CD4-positive, alpha-beta T cell (primary cell): ENCODE data around the gene DLX5. TPM values are rescaled to one million over a fixed set of nuclear protein-coding genes. Genes with fewer than 3 reads are reported as not detected.

Experiments
- ATAC-seq: fragments of 200-7000 bp; cut with Tn5 transposase; one replicate; pipeline ENCODE4 v1.10.0; 2022; ENCODE audit warnings: mild to moderate bottlenecking; ENCODE audit not compliant: poor library complexity
- CTCF ChIA-PET: fragments of 350-600 bp; sonication (Branson Sonifier 250); formaldehyde crosslinking; loops from one replicate; lab custom pipeline; 2021; ENCODE audit warnings: antibody characterized with exemption, inconsistent platforms; lab: Charles Lee
- POLR2A ChIA-PET: fragments of 350-600 bp; sonication (Branson Sonifier 250); formaldehyde crosslinking; loops from one replicate; lab custom pipeline; 2021; ENCODE audit warnings: antibody characterized with exemption, inconsistent platforms; lab: Charles Lee
- DNase-seq, 14 experiments: peaks; one replicate each; pipeline ENCODE4 v3.0.0-alpha.2; 2013 to 2020; ENCODE audit warnings: mixed read lengths in 2 of 14
- H3K27ac ChIP-seq, 2 donors: one replicate each; pipeline versions ENCODE4 v1.5.1 to v1.7.0; 2013; ENCODE audit warnings: low read length in 2 of 2, low read depth in 1 of 2, mild to moderate bottlenecking in 1 of 2
- H3K27me3 ChIP-seq, 2 experiments: 1 replicate in 1 of 2; 2 replicates in 1 of 2; pipeline versions ENCODE4 v1.6.1 to v1.7.0; 2013; ENCODE audit warnings: low read length in 2 of 2, control low read depth in 1 of 2, mild to moderate bottlenecking in 1 of 2, moderate library complexity in 1 of 2; ENCODE audit not compliant: insufficient read depth in 2 of 2, control insufficient read depth in 1 of 2
- H3K36me3 ChIP-seq: one replicate; pipeline ENCODE4 v1.6.1; 2013; ENCODE audit warnings: low read length, control low read depth; ENCODE audit not compliant: insufficient read depth
- H3K4me1 ChIP-seq: one replicate; pipeline ENCODE4 v1.6.1; 2013; ENCODE audit warnings: low read length, control low read depth; ENCODE audit not compliant: insufficient read depth
- H3K4me3 ChIP-seq: one replicate; pipeline ENCODE4 v1.5.1; 2013; ENCODE audit warnings: mild to moderate bottlenecking, low read length, moderate library complexity
- H3K9me3 ChIP-seq, 2 experiments: 1 replicate in 1 of 2; 2 replicates in 1 of 2; pipeline versions ENCODE4 v1.6.1 to v1.7.0; 2013; ENCODE audit warnings: low read length in 2 of 2, mild to moderate bottlenecking in 2 of 2, control low read depth in 1 of 2, moderate library complexity in 1 of 2; ENCODE audit not compliant: control insufficient read depth in 1 of 2, insufficient read depth in 1 of 2
- H3K27ac Mint-ChIP-seq: one replicate; pipeline ENCODE4 v1.8.0; 2020; ENCODE audit warnings: mixed read lengths
- H3K27me3 Mint-ChIP-seq: one replicate; pipeline ENCODE4 v1.8.0; 2021; ENCODE audit warnings: mixed read lengths
- H3K36me3 Mint-ChIP-seq: one replicate; pipeline ENCODE4 v1.8.0; 2021; ENCODE audit warnings: low read depth, mixed read lengths
- H3K4me1 Mint-ChIP-seq: one replicate; pipeline ENCODE4 v1.8.0; 2021; ENCODE audit warnings: low read depth, mixed read lengths
- H3K4me3 Mint-ChIP-seq: one replicate; pipeline ENCODE4 v1.8.0; 2020; ENCODE audit warnings: mild to moderate bottlenecking, mixed read lengths
- H3K9me3 Mint-ChIP-seq: one replicate; pipeline ENCODE4 v1.8.0; 2020; ENCODE audit warnings: mixed read lengths
- intact Hi-C, 2 experiments: fragments of 100-400 bp; cut with DNase I in 1 of 2; cut with micrococcal nuclease in 1 of 2; formaldehyde crosslinking; loops; one replicate each; pipeline versions ENCODE4 v1.15.1 to v1.9.0; 2023 to 2025; cut with DNase I, micrococcal nuclease
- total RNA-seq, 174 experiments: library from RNA in 2 of 174; stranded (reverse) in 2 of 174; gene quantifications; one replicate each; pipeline ENCODE4 v1.2.3 and lab custom pipeline; 2021 to 2026
- TF ChIP-seq, protein P1 (sequence below): fragments of 200-600 bp; IDR thresholded peaks from one replicate; pipeline ENCODE4 v1.8.0; 2022; ENCODE audit warnings: antibody characterized with exemption, mild to moderate bottlenecking

DLX5 gene
- total RNA-seq, 2 experiments from 2014 or later, result not detected

GRCh38 chr7:96997512-96998032 lies 27.1 kb downstream of the DLX5 start:
- peaks cover 88 to 99% of the 10 kb centered on the region in 2 experiments for H3K27me3 ChIP-seq
- no peaks in the 10 kb centered on the region for H3K36me3 ChIP-seq
- CTCF ChIA-PET, result no interaction called here
- H3K4me3 ChIP-seq, result no peak overlapping the region
- Mint-ChIP-seq H3K4me3 (no peak overlapping the region), H3K4me1 (no peaks in the 10 kb centered on the region), H3K9me3 (peaks cover 4% of the 10 kb centered on the region), H3K27me3 (peaks cover 97% of the 10 kb centered on the region), H3K27ac (no peak overlapping the region), H3K36me3 (no peaks in the 10 kb centered on the region)
- POLR2A ChIA-PET, result no interaction called here
- no peak overlapping the region for H3K27ac ChIP-seq
- TF ChIP-seq, protein P1, sequence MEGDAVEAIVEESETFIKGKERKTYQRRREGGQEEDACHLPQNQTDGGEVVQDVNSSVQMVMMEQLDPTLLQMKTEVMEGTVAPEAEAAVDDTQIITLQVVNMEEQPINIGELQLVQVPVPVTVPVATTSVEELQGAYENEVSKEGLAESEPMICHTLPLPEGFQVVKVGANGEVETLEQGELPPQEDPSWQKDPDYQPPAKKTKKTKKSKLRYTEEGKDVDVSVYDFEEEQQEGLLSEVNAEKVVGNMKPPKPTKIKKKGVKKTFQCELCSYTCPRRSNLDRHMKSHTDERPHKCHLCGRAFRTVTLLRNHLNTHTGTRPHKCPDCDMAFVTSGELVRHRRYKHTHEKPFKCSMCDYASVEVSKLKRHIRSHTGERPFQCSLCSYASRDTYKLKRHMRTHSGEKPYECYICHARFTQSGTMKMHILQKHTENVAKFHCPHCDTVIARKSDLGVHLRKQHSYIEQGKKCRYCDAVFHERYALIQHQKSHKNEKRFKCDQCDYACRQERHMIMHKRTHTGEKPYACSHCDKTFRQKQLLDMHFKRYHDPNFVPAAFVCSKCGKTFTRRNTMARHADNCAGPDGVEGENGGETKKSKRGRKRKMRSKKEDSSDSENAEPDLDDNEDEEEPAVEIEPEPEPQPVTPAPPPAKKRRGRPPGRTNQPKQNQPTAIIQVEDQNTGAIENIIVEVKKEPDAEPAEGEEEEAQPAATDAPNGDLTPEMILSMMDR, result no peak
- intact Hi-C loops, result no loop called here
- no peaks in the 10 kb centered on the region for H3K4me1 ChIP-seq
- H3K9me3 ChIP-seq, result peaks cover 0 to 54% of the 10 kb centered on the region in 2 experiments
- no peak for DNase-seq
- no peak for ATAC-seq

- ATAC-seq (no peak), DNase-seq (no peak)
- H3K9me3 Mint-ChIP-seq, result peaks cover 4% of the 10 kb centered on the region
- Histone ChIP-seq H3K27ac (no peak overlapping the region), H3K4me1 (no peaks in the 10 kb centered on the region), H3K9me3 (peaks cover 0 to 54% of the 10 kb centered on the region in 2 experiments), H3K36me3 (no peaks in the 10 kb centered on the region), H3K27me3 (peaks cover 88 to 99% of the 10 kb centered on the region in 2 experiments), H3K4me3 (no peak overlapping the region)
- no peak overlapping the region for H3K4me3 Mint-ChIP-seq
- peaks cover 97% of the 10 kb centered on the region for H3K27me3 Mint-ChIP-seq
- no peaks in the 10 kb centered on the region for H3K36me3 Mint-ChIP-seq
- POLR2A ChIA-PET, result no interaction called here
- CTCF ChIA-PET, result no interaction called here
- peaks cover 3% of the 10 kb centered on the region for H3K4me1 Mint-ChIP-seq
- H3K27ac Mint-ChIP-seq, result no peak overlapping the region
- TF ChIP-seq, protein P1, result no peak
- intact Hi-C loops, result no loop called here
Observed at GRCh38 chr7:96996958-96997511, 27.6 kb downstream of the DLX5 start.

- H3K4me1 ChIP-seq, result no peaks in the 10 kb centered on the region
- no peak for ATAC-seq
- peaks cover 0 to 48% of the 10 kb centered on the region in 2 experiments for H3K9me3 ChIP-seq
- no peak overlapping the region for H3K27ac Mint-ChIP-seq
- no peak overlapping the region for H3K27ac ChIP-seq
- no peak overlapping the region for H3K4me3 Mint-ChIP-seq
- ChIA-PET POLR2A (no interaction called here), CTCF (interaction anchor here (0.8 kb wide), 1 partner anchor 1157 kb away, joined by 3 read pairs; no protein-coding TSS in a partner anchor)
- H3K36me3 ChIP-seq, result no peaks in the 10 kb centered on the region
- no peak for DNase-seq
- no peaks in the 10 kb centered on the region for H3K36me3 Mint-ChIP-seq
- H3K27me3 Mint-ChIP-seq, result peaks cover 97% of the 10 kb centered on the region
- peaks cover 4% of the 10 kb centered on the region for H3K4me1 Mint-ChIP-seq
- intact Hi-C loops, result no loop called here
- TF ChIP-seq, protein P1, result no peak
- H3K27me3 ChIP-seq, result peaks cover 88 to 99% of the 10 kb centered on the region in 2 experiments
- H3K4me3 ChIP-seq, result no peak overlapping the region
- H3K9me3 Mint-ChIP-seq, result peaks cover 4% of the 10 kb centered on the region
Observed at GRCh38 chr7:96996111-96996957, 28.3 kb downstream of the DLX5 start.
